ENCODE results near the gene SCUBE3.

Gene SCUBE3

GRCh38 chr6:35230950-35231349, 17.2 kb downstream of the SCUBE3 start:
- Mint-ChIP-seq H3K27me3 (no peaks in the 10 kb centered on the region), H3K9me3 (no peaks in the 10 kb centered on the region), H3K36me3 (ENCODE audit: low read depth) (no peaks in the 10 kb centered on the region), H3K4me1 (no peaks in the 10 kb centered on the region), H3K4me3 (no peak overlapping the region), H3K27ac (no peak overlapping the region)
- ATAC-seq (no peak), DNase-seq (no peak)

DNA sequence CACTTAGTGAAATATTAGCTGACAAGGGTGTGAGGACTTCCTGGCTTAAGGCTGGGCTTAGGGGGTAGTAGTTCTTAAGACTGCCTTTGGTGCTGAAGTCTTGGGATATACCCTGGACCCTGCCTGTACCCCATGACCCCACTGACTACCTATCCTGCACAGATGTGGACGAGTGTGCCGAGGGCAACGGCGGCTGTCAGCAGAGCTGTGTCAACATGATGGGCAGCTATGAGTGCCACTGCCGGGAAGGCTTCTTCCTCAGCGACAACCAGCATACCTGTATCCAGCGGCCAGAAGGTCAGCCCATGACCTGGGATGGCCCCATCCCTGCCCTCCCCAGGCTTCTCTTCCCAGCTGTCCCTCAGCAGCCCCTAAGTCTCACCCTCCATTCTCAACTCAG, 17.8 kb downstream of the SCUBE3 start:
- Mint-ChIP-seq H3K36me3 (ENCODE audit: low read depth) (no peaks in the 10 kb centered on the region), H3K9me3 (no peaks in the 10 kb centered on the region), H3K27ac (no peak overlapping the region), H3K27me3 (no peaks in the 10 kb centered on the region), H3K4me1 (no peaks in the 10 kb centered on the region), H3K4me3 (no peak overlapping the region)
- ATAC-seq, result no peak
- no peak for DNase-seq

DNA sequence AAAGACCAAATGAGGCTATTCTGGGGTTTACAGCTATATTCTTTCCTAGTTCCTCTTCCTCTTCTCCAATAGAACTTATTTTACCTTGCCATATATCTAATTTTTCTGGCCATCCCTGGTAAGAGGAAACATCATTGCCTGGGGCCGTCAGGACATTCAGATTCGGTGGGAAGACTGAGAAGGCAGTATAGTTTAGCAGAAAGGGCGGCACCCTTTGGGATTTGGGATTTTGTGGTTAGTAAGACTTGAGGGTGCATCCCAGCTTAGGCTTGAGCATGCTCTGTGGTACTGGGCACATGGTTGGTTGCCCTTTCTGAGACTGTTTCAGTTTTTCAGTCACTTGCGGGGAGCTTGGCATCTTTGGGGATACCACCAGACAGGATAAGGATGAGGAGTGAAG, 21.1 kb downstream of the SCUBE3 start:
- Mint-ChIP-seq H3K36me3 (ENCODE audit: low read depth) (no peaks in the 10 kb centered on the region), H3K4me1 (no peaks in the 10 kb centered on the region), H3K9me3 (no peaks in the 10 kb centered on the region), H3K27me3 (no peaks in the 10 kb centered on the region), H3K4me3 (no peak overlapping the region), H3K27ac (no peak overlapping the region)
- no peak for ATAC-seq
- no peak for DNase-seq

DNA sequence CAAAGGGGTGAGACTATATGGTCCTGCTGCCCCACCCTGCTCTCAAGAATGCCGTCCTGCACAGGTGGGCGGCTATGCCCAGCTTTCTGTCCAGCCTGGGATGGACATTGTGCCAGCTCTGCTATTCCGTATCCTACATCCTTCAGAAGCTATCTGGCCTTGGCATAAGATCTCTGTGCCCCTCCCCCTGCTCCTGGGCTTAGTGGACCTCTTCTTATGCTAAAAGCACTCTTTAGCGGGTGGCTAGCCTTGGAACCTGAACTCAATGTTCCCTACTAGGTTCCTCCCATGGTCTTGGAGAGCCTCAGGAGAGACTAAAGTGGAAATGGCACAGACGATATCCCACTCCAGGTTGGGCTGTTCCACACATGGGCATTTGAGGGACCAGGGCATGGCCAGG, 22.5 kb downstream of the SCUBE3 start:
- Mint-ChIP-seq H3K9me3 (no peaks in the 10 kb centered on the region), H3K36me3 (ENCODE audit: low read depth) (no peaks in the 10 kb centered on the region), H3K27ac (no peak overlapping the region), H3K27me3 (no peaks in the 10 kb centered on the region), H3K4me3 (no peak overlapping the region), H3K4me1 (no peaks in the 10 kb centered on the region)
- ATAC-seq (no peak), DNase-seq (no peak)

- H3K4me1 Mint-ChIP-seq, result no peaks in the 10 kb centered on the region
- H3K27me3 Mint-ChIP-seq, result no peaks in the 10 kb centered on the region
- H3K36me3 Mint-ChIP-seq (ENCODE audit: low read depth), result no peaks in the 10 kb centered on the region
- DNase-seq (no peak), ATAC-seq (no peak)
- no peak overlapping the region for H3K4me3 Mint-ChIP-seq
- H3K27ac Mint-ChIP-seq, result no peak overlapping the region
- H3K9me3 Mint-ChIP-seq, result no peaks in the 10 kb centered on the region
Observed at GRCh38 chr6:35237476-35237875, 23.7 kb downstream of the SCUBE3 start.

GRCh38 chr6:35238843-35239289, 25.1 kb downstream of the SCUBE3 start:
- H3K27ac Mint-ChIP-seq, result no peak overlapping the region
- H3K36me3 Mint-ChIP-seq (ENCODE audit: low read depth), result no peaks in the 10 kb centered on the region
- ATAC-seq (no peak), DNase-seq (no peak)
- H3K4me3 Mint-ChIP-seq, result no peak overlapping the region
- no peaks in the 10 kb centered on the region for H3K9me3 Mint-ChIP-seq
- no peaks in the 10 kb centered on the region for H3K4me1 Mint-ChIP-seq
- H3K27me3 Mint-ChIP-seq, result no peaks in the 10 kb centered on the region

DNA sequence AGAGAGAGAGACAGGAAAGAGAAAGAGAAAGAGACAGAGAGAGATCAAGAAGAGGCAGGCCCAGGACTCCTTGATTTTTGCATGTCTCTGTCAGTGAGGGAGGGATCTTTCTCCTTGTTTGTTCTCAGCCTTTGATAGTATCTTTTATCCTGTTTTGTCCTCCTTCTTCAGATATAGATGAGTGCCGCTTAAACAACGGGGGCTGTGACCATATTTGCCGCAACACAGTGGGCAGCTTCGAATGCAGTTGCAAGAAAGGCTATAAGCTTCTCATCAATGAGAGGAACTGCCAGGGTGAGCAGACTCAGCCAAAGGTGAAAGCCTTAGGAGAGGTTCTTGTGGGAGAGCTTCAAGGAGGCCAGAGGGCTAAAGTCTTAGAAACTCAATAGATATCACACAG, 25.8 kb downstream of the SCUBE3 start:
- H3K36me3 Mint-ChIP-seq (ENCODE audit: low read depth), result no peaks in the 10 kb centered on the region
- no peak for DNase-seq
- no peaks in the 10 kb centered on the region for H3K27me3 Mint-ChIP-seq
- H3K4me1 Mint-ChIP-seq, result no peaks in the 10 kb centered on the region
- no peak overlapping the region for H3K4me3 Mint-ChIP-seq
- no peak overlapping the region for H3K27ac Mint-ChIP-seq
- no peak for ATAC-seq
- H3K9me3 Mint-ChIP-seq, result no peaks in the 10 kb centered on the region

DNA sequence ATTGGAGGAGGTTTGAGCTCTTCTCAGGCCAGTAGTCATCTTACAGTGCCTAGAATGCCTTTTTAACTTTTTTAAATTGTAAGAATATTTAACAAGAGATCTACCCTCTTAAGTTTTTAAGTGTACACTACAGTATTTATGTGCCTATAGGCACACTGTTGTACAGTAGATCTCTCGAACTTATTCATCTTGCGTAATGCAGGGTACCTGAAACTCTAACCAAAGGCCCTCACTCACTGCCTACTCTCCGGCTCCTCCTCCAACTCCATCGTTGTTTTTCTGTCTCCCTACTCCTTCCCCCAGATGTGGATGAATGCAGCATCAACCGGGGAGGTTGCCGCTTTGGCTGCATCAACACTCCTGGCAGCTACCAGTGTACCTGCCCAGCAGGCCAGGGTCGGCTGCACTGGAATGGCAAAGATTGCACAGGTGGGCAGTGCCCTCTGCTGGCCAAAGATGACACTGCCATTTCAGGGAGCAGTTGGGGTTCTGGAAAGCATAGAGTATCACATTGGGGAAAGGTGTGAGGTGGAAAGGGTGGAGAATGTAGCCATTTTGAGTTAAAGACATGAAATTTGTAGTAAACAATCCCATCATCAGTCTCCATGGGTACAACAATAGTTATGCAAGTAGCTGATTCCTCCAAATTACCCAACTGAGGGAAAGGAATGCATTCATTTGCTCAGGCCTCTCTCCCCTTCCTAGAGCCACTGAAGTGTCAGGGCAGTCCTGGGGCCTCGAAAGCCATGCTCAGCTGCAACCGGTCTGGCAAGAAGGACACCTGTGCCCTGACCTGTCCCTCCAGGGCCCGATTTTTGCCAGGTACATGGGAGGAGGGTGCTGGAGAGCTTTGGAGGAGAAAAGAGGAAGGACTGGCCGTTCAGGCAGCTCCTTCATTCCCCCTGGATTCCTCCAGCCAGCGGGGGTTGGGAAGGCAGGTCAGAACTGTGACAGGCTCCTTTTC, 27.4 kb downstream of the SCUBE3 start:
- no peak overlapping the region for H3K27ac Mint-ChIP-seq
- peak; percentile 53 for ATAC-seq
- no peaks in the 10 kb centered on the region for H3K9me3 Mint-ChIP-seq
- no peaks in the 10 kb centered on the region for H3K36me3 Mint-ChIP-seq (ENCODE audit: low read depth)
- H3K4me3 Mint-ChIP-seq, result no peak overlapping the region
- DNase-seq, result peak; percentile 78
- no peaks in the 10 kb centered on the region for H3K27me3 Mint-ChIP-seq
- no peaks in the 10 kb centered on the region for H3K4me1 Mint-ChIP-seq

DNA sequence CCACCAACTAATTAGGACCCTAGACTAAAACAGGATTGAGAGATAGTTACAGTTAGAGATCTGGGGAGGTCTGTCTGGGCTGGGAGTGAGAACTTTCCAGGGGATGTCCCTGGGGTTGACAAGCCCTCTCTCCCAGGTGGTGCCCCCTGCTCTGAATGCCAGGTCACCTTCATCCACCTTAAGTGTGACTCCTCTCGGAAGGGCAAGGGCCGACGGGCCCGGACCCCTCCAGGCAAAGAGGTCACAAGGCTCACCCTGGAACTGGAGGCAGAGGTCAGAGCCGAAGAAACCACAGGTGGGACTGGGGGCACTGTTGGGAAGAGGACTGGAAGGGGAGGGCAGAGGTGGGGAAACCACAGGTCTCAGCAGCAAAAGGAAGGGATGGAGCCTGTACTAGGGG, 28.7 kb downstream of the SCUBE3 start:
- no peak overlapping the region for H3K4me3 Mint-ChIP-seq
- H3K9me3 Mint-ChIP-seq, result no peaks in the 10 kb centered on the region
- H3K36me3 Mint-ChIP-seq (ENCODE audit: low read depth), result no peaks in the 10 kb centered on the region
- H3K27ac Mint-ChIP-seq, result no peak overlapping the region
- no peaks in the 10 kb centered on the region for H3K4me1 Mint-ChIP-seq
- DNase-seq (no peak), ATAC-seq (no peak)
- no peaks in the 10 kb centered on the region for H3K27me3 Mint-ChIP-seq

DNA sequence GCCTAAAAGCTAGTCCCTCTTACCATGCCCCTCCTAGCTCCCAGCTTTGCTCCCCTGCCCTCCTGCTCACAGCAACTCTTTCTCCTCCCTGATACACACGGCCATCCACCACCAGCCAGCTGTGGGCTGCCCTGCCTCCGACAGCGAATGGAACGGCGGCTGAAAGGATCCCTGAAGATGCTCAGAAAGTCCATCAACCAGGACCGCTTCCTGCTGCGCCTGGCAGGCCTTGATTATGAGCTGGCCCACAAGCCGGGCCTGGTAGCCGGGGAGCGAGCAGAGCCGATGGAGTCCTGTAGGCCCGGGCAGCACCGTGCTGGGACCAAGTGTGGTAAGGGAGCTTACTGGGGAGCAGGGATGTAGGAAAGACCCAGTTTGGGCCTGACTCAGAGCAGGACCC, 29.1 kb downstream of the SCUBE3 start:
- peaks cover 4% of the 10 kb centered on the region for H3K4me1 Mint-ChIP-seq
- no peak overlapping the region for H3K27ac Mint-ChIP-seq
- no peaks in the 10 kb centered on the region for H3K36me3 Mint-ChIP-seq (ENCODE audit: low read depth)
- H3K9me3 Mint-ChIP-seq, result no peaks in the 10 kb centered on the region
- no peak overlapping the region for H3K4me3 Mint-ChIP-seq
- DNase-seq (no peak), ATAC-seq (no peak)
- no peaks in the 10 kb centered on the region for H3K27me3 Mint-ChIP-seq

DNA sequence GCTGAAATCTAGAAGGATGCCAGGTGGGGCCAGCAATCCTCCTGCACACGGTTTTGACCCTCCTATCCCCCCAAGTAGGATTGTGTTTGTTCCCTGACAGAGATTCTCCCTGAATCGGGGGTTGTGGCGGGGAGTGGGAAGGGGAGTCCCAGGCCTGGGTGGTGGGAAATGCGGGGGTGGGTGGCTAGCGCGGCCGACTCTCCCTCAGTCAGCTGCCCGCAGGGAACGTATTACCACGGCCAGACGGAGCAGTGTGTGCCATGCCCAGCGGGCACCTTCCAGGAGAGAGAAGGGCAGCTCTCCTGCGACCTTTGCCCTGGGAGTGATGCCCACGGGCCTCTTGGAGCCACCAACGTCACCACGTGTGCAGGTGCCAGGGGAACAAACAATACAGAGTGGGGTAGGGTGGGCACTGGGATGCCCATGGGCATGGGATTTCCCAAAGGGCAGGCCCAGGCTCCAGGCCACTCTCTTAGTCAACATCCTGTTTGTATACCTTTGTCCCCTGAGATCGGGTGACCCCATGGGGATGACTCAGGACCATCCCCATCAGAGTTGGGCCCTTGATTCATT, 29.7 kb downstream of the SCUBE3 start:
- Mint-ChIP-seq H3K27me3 (no peaks in the 10 kb centered on the region), H3K36me3 (ENCODE audit: low read depth) (no peaks in the 10 kb centered on the region), H3K9me3 (no peaks in the 10 kb centered on the region), H3K4me1 (peaks cover 10% of the 10 kb centered on the region), H3K4me3 (no peak overlapping the region), H3K27ac (no peak overlapping the region)
- DNase-seq (no peak), ATAC-seq (no peak)

GRCh38 chr6:35244551-35244950, 30.8 kb downstream of the SCUBE3 start:
- Mint-ChIP-seq H3K4me3 (no peak overlapping the region), H3K27ac (no peak overlapping the region), H3K4me1 (peaks cover 14% of the 10 kb centered on the region), H3K9me3 (no peaks in the 10 kb centered on the region), H3K27me3 (no peaks in the 10 kb centered on the region), H3K36me3 (ENCODE audit: low read depth) (no peaks in the 10 kb centered on the region)
- ATAC-seq, result no peak
- DNase-seq, result no peak

DNA sequence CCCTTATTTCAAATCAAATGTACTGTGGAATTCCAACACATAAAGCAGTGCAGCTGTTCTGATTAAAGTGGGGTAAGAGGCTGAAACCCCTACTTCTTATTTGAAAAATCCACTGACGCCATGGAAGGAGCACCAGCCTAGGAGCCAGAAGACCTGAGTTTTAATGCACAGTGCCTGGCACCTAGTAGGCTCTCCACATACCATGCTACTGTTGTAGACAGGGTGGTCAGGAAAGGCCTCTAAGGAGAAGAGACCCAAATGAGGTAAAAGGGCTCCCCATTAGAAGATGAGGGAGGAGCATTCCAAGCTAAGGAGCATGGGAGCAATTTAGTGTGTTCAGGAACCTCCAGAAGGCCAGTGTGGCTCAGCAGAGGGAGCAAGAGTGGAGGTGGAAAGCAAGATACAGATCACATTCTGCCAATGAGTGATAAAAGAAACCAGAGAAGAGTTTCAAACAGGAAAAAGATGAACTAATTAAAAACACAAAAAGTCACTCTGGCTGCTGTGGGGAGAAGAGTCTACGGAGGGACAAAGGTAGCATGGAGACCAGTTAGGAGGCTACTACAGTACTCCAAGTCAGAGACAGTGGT, 34.0 kb downstream of the SCUBE3 start:
- no peaks in the 10 kb centered on the region for H3K27me3 Mint-ChIP-seq
- peak; percentile 68 for ATAC-seq
- no peaks in the 10 kb centered on the region for H3K9me3 Mint-ChIP-seq
- H3K27ac Mint-ChIP-seq, result no peak overlapping the region
- H3K4me1 Mint-ChIP-seq, result peaks cover 14% of the 10 kb centered on the region
- H3K36me3 Mint-ChIP-seq (ENCODE audit: low read depth), result no peaks in the 10 kb centered on the region
- DNase-seq, result no peak
- H3K4me3 Mint-ChIP-seq, result no peak overlapping the region

DNA sequence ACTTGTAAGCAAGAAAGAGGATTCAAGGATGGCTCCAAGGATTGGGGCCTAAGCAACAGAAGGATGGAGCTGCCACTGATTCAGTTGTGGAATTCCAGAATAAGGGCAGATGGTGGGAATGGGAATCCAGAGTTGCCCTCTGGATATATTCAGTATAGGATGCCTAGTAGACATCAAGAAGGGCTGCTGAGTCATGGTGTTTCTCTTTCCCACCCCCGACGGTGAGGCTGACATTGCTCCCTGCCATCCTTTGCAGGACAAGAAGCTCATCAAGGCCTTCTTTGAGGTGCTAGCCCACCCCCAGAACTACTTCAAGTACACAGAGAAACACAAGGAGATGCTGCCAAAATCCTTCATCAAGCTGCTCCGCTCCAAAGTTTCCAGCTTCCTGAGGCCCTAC, 34.5 kb downstream of the SCUBE3 start:
- no peaks in the 10 kb centered on the region for H3K9me3 Mint-ChIP-seq
- no peaks in the 10 kb centered on the region for H3K27me3 Mint-ChIP-seq
- ATAC-seq (no peak), DNase-seq (no peak)
- H3K36me3 Mint-ChIP-seq (ENCODE audit: low read depth), result no peaks in the 10 kb centered on the region
- H3K4me3 Mint-ChIP-seq, result no peak overlapping the region
- no peak overlapping the region for H3K27ac Mint-ChIP-seq
- peaks cover 14% of the 10 kb centered on the region for H3K4me1 Mint-ChIP-seq

DNA sequence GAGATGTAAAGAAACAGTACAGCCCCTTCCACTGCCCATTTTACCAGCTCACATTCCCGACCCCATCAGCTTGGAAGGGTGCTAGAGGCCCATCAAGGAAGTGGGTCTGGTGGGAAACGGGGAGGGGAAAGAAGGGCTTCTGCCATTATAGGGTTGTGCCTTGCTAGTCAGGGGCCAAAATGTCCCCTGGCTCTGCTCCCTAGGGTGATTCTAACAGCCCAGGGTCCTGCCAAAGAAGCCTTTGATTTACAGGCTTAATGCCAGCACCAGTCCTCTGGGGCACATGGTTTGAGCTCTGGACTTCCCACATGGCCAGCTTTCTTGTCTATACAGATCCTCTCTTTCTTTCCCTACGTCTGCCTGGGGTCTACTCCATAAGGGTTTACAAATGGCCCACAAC, 35.2 kb downstream of the SCUBE3 start:
- no peaks in the 10 kb centered on the region for H3K36me3 Mint-ChIP-seq (ENCODE audit: low read depth)
- no peak overlapping the region for H3K4me3 Mint-ChIP-seq
- no peaks in the 10 kb centered on the region for H3K27me3 Mint-ChIP-seq
- H3K9me3 Mint-ChIP-seq, result no peaks in the 10 kb centered on the region
- DNase-seq (no peak), ATAC-seq (no peak)
- no peak overlapping the region for H3K27ac Mint-ChIP-seq
- peaks cover 14% of the 10 kb centered on the region for H3K4me1 Mint-ChIP-seq

Measured in activated naive CD8-positive, alpha-beta T cell treated with anti-CD3 and anti-CD28 coated beads, Interleukin-2, amount 50 U/mL, for 24 hours (primary cell).